ENCODE measurements around the gene SRPK3.
A peak's percentile ranks its signal among the peaks of the same experiment; 100 is the strongest.
"Not testable (repeated sequence)": the region's sequence is repeated elsewhere in the genome, so short reads cannot be mapped to it uniquely, and the experiment has no call there.

Gene SRPK3

GRCh38 chrX:153816831-153817690 lies 36.2 kb downstream of the SRPK3 start:
- TF ChIP-seq JUND (IDR thresholded peaks at IDR 0.05; ENCODE audit: low read depth): no peak
- no peak for DNase-seq (ENCODE audit: low read depth in 1 of 2, low spot score in 1 of 2)
- in situ Hi-C loops (cut with HindIII; ENCODE audit: low pct_unique_long_range_greater_than_20kb, low sequenced_read_pairs): no loop called here

DNA sequence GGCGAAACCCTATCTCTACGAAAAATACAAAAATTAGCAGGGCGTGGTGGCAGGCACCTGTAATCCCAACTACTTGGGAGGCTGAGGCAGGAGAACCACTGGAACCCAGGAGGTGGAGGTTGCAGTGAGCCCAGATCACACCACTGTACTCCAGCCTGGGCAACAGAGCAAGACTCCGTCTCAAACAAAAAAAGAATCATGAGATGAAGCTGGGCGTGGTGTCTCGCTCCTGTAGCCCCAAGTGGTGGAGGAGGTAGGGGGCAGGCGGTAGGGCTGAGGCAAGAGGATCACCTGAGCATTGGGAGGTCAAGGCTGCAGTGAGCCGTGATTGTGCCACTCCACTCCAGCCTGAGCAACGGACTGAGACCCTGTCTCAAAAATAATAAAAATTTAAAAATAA lies 37.2 kb downstream of the SRPK3 start:
- DNase-seq (ENCODE audit: low read depth in 1 of 2, low spot score in 1 of 2); in situ Hi-C loops (cut with HindIII; ENCODE audit: low pct_unique_long_range_greater_than_20kb, low sequenced_read_pairs): not testable (repeated sequence)

GRCh38 chrX:153818571-153819383 lies 37.9 kb downstream of the SRPK3 start:
- no peak for TF ChIP-seq JUND (IDR thresholded peaks at IDR 0.05; ENCODE audit: low read depth)
- in situ Hi-C loops (cut with HindIII; ENCODE audit: low pct_unique_long_range_greater_than_20kb, low sequenced_read_pairs): no loop called here
- peak; percentile 16 to 51 for DNase-seq (ENCODE audit: low read depth in 1 of 2, low spot score in 1 of 2)

DNA sequence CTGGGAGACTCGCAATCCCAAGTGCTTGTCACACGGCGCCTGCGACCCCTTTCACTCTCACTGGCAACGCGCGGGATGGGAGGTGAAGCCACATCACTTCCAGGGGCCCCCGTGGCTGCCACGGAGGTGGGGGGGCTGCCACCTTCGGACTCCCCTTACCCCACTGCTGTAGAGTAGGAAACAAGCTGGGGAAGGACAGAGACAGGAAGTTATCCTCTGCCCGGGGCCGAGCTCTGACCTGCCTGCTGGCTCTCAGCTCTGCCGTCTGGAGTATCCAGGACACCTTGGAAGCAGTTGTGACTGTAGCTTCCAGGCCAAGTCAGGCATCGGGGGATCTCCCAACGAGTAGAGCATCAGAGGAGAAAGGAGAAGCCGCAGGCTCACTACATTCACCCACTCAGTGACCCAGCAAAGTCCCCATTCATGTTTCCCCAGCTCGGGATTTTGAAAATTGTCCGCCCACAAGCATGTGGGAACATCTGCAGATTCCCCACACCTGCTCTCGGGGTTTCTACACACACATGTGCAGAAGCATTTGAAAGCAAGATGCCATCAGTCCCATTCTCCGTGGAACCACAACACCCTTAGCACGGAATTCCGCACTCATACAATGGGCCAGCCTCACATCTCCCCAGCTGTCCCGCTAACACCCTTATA lies 38.7 kb downstream of the SRPK3 start:
- in situ Hi-C loops (cut with HindIII; ENCODE audit: low pct_unique_long_range_greater_than_20kb, low sequenced_read_pairs): no loop called here
- no peak for DNase-seq (ENCODE audit: low read depth in 1 of 2, low spot score in 1 of 2)
- TF ChIP-seq JUND (IDR thresholded peaks at IDR 0.05; ENCODE audit: low read depth): no peak

- no peak for DNase-seq (ENCODE audit: low read depth in 1 of 2, low spot score in 1 of 2)
- TF ChIP-seq JUND (IDR thresholded peaks at IDR 0.05; ENCODE audit: low read depth): no peak
- in situ Hi-C loops (cut with HindIII; ENCODE audit: low pct_unique_long_range_greater_than_20kb, low sequenced_read_pairs): no loop called here
Observed at GRCh38 chrX:153820601-153821000, 39.8 kb downstream of the SRPK3 start.

DNA sequence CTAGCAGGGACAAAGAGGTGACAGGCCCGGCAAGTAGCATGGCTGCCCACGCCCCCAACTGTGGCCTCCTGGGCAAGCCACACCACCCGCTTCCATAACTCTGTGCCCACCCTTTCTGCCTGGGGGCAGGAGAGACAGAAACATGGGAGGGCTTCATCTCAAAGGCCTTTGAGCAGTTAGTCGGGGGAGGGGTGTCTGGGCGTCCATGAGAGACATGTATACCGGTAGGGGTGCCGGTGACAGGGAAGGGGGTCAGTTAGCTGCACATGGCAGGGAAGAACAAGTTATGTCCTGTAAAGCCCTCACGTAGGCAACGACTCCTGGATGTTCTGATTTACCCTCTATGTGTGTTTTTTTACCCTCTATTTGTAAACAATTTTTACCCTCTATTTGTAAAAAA lies 40.2 kb downstream of the SRPK3 start:
- in situ Hi-C loops (cut with HindIII; ENCODE audit: low pct_unique_long_range_greater_than_20kb, low sequenced_read_pairs): no loop called here
- no peak for TF ChIP-seq JUND (IDR thresholded peaks at IDR 0.05; ENCODE audit: low read depth)
- DNase-seq (ENCODE audit: low read depth in 1 of 2, low spot score in 1 of 2): no peak

DNA sequence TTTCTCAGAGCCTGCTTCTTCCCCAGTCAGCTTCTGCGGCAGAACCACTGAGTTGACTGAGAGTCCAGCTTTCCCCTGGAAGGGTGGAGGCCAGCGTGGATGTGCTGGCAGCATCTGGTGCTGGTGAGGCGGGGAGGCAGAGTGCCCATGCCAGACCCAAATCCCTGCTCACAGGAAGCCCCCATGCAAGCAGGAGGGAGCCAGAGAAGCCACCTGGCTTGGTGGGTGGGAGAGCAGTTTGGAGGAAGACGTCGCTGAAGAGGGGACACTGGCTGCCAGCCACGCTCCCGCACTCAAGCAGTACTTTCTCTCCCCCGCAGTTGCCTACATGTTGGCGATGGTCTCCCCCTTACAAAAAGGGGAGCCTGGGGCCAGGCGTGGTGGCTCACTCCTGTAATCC lies 43.5 kb downstream of the SRPK3 start:
- TF ChIP-seq JUND (IDR thresholded peaks at IDR 0.05; ENCODE audit: low read depth): no peak
- DNase-seq (ENCODE audit: low read depth in 1 of 2, low spot score in 1 of 2): no peak
- in situ Hi-C loops (cut with HindIII; ENCODE audit: low pct_unique_long_range_greater_than_20kb, low sequenced_read_pairs): no loop called here

- TF ChIP-seq JUND (IDR thresholded peaks at IDR 0.05; ENCODE audit: low read depth): no peak
- DNase-seq (ENCODE audit: low read depth in 1 of 2, low spot score in 1 of 2): no peak
- in situ Hi-C loops (cut with HindIII; ENCODE audit: low pct_unique_long_range_greater_than_20kb, low sequenced_read_pairs): no loop called here
Observed at GRCh38 chrX:153825042-153825441, 44.2 kb downstream of the SRPK3 start.

GRCh38 chrX:153827016-153827415 lies 46.2 kb downstream of the SRPK3 start:
- TF ChIP-seq JUND (IDR thresholded peaks at IDR 0.05; ENCODE audit: low read depth): no peak
- in situ Hi-C loops (cut with HindIII; ENCODE audit: low pct_unique_long_range_greater_than_20kb, low sequenced_read_pairs): no loop called here
- no peak for DNase-seq (ENCODE audit: low read depth in 1 of 2, low spot score in 1 of 2)

- no peak for DNase-seq (ENCODE audit: low read depth in 1 of 2, low spot score in 1 of 2)
- in situ Hi-C loops (cut with HindIII; ENCODE audit: low pct_unique_long_range_greater_than_20kb, low sequenced_read_pairs): no loop called here
- no peak for TF ChIP-seq JUND (IDR thresholded peaks at IDR 0.05; ENCODE audit: low read depth)
Observed at GRCh38 chrX:153827903-153828302, 47.1 kb downstream of the SRPK3 start.

GRCh38 chrX:153828308-153828707 lies 47.5 kb downstream of the SRPK3 start:
- no peak for TF ChIP-seq JUND (IDR thresholded peaks at IDR 0.05; ENCODE audit: low read depth)
- no peak for DNase-seq (ENCODE audit: low read depth in 1 of 2, low spot score in 1 of 2)
- in situ Hi-C loops (cut with HindIII; ENCODE audit: low pct_unique_long_range_greater_than_20kb, low sequenced_read_pairs): no loop called here

- DNase-seq (ENCODE audit: low read depth in 1 of 2, low spot score in 1 of 2): no peak
- no peak for TF ChIP-seq JUND (IDR thresholded peaks at IDR 0.05; ENCODE audit: low read depth)
- in situ Hi-C loops (cut with HindIII; ENCODE audit: low pct_unique_long_range_greater_than_20kb, low sequenced_read_pairs): no loop called here
Observed at GRCh38 chrX:153828723-153829548, 48.1 kb downstream of the SRPK3 start.

Data from T47D (cell line).